Activated T-helper 9 cell treated with anti-CD3 and anti-CD28 coated beads, Interleukin-2, amount 50 U/mL, for 16 hours (primary cell): ENCODE data around the gene ILKAP.

Source experiments
- DNase-seq: peaks from one replicate; pipeline ENCODE4 v3.0.0-alpha.2; 2020; ENCODE audit warnings: low read depth

ILKAP gene

DNA sequence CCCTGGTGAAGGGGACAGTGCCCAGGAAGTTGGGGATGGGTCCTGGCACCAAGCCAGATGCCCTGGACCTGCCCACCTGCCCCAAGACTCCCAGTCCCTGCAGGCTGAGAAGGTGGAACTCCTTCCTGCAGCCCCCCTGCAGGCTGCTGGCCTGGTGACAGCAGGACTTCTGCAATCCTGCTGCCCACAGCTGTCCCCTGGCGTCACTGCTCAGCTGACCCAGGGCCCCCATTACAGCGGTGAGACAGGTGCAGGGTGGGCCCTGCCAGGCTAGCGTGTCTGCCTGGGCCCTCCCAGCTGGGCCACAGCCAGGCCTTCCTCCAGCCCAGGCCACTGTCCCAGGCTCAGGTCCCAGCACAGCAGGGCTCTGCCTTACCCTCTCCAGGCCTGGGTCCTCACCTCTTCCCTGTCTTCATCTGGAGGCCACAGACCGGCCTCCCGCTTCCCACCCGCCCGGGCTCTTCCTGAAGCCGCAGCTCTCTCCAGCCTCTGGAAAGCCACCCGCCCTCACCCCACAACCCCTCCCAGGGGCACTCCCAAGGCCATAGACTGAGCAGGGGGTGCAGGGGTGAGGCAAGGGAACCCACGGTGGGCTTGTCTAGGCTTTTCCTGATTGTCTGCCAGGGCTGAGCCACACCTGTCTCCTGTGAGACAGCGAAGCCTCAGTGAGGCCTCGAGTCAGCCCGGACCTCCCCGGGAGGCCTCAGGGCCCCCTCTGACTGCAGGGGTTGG, 53.5 kb downstream of the ILKAP start:
- no peak for DNase-seq

DNA sequence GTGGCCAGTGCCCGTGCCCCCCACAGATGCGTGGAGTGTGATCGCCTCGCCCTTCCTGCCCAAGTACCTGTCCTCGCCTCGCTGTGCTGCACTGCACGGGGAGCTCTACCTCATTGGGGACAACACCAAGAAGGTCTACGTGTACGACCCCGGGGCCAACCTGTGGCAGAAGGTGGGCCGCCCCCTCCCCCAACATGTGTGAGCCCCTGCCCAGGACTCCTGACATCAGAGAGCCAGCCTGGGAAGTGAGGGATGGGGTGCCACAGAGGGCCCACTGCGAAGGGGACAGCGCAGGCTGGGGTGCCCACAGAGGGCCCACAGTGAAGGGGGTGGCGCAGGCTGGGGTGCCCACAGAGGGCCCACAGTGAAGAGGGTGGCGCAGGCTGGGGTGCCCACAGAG, 54.5 kb downstream of the ILKAP start:
- DNase-seq = no peak

GRCh38 chr2:238146884-238147544, 56.5 kb downstream of the ILKAP start:
- no peak for DNase-seq

GRCh38 chr2:238145851-238146250, 57.6 kb downstream of the ILKAP start:
- DNase-seq = no peak

- no peak for DNase-seq
Observed at GRCh38 chr2:238145046-238145445, 58.4 kb downstream of the ILKAP start.

DNA sequence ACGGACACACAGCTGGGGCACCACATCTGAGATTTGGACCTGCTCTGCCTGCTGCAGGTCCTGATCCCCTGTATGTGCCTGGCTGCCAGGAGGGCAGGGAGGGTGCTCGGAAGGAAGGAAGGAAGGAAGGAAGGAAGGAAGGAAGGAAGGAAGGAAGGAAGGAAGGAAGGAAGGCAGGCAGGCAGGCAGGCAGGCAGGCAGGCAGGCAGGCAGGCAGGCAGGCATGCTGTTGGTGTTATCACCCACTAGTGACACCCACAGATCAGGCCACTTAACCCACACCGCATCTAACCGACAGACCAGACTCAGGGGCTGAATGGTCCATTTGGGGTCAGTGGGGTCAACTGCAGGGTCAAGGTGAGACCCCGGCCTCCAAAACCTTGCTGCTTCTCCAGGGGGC, 59.2 kb downstream of the ILKAP start:
- no peak for DNase-seq

GRCh38 chr2:238143239-238143951, 60.1 kb downstream of the ILKAP start:
- no peak for DNase-seq

- no peak for DNase-seq
Observed at GRCh38 chr2:238142382-238143205, 60.9 kb downstream of the ILKAP start.

DNA sequence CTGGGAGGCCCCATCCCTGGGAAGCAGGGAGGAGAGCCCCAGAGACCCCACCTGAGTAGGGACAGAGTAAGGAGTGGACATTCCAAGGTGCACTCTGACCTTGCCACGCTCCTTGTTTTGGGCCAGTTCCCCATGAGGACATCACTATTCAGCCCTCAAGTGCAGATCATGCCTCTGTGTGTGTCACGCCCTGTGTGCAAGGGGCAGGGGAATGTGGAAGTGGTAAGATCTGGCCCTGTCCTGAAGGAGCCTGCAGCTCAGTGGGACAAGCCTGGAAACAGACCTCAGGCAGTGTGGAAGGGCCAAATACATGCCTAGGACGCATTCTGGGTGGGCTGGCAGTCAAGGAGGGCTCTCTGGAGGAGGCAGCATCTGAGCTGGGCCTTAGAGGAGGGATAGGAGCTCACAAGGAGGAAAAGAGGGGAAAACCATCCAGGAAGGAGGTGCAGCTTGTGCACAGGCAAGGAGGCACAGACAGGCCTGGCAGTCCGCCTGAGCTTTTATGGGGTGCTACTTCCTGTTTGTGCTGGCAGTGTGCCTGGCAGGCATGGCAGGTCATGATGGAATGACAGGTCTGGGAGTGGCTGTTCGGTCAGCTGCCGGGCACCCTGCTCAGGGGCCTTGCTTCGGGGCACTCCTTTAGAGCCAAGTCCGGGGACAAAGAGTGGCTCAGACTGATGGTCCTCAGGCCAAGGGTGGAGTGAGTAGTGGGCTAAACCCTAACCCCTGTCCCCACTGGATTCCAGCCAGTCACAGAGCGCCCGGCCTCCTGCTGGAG, 61.8 kb downstream of the ILKAP start:
- DNase-seq = no peak

- no peak for DNase-seq
Observed at GRCh38 chr2:238140721-238141540, 62.6 kb downstream of the ILKAP start.

- no peak for DNase-seq
Observed at GRCh38 chr2:238140040-238140439, 63.5 kb downstream of the ILKAP start.

GRCh38 chr2:238139196-238140039, 64.1 kb downstream of the ILKAP start:
- DNase-seq = no peak

DNA sequence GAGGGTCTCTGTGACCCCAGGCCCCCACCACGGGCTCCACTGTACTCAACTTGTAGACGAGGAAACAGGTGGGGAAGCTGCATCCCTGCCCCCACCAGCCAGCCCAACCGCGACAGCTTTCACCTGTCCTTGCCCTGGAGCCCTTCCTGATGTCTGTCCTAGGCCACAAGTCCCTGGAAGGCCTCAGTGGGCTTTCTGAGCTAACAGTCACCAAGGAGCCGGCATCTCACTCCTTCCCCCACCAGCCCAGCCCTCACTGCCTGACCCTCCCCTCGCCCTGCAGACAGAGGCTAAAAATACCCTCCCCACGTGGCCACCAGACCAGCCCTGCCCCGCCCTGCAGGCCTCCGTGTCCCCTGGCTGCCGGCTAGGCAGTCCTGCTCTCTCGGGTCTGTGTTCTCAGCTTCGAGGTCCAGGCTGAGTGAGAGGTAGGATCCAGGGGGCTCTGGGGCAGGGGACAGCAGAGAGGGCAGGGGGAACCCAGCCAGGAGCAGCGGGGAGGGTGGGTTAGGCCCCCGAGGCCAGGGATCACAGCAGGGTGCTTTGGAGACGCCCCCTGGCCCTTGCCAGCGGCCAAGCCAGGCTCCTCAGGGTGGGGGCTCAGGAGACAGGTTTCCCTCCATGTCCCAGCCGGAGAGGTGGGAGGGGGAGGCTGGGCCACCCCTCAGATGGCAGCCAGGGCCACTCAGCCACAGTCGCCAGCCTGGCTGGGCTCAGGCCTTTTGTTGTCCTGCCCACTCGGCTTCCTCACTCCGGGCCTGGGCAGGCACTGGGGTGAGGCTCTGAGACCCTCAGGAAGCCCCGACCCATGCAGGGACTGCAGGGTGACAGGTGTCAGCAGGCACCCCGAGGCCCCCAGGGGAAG, 64.9 kb downstream of the ILKAP start, which contains the start of gene KLHL30:
TSS of gene KLHL30 (plus strand) at position 338 of the 865 bp plus-strand sequence. CDS start 2,087 bp downstream, outside the sequence.
- DNase-seq = no peak

- no peak for DNase-seq
Observed at GRCh38 chr2:238137885-238138284, 65.6 kb downstream of the ILKAP start.

GRCh38 chr2:238136820-238137537, 66.5 kb downstream of the ILKAP start:
- no peak for DNase-seq

DNA sequence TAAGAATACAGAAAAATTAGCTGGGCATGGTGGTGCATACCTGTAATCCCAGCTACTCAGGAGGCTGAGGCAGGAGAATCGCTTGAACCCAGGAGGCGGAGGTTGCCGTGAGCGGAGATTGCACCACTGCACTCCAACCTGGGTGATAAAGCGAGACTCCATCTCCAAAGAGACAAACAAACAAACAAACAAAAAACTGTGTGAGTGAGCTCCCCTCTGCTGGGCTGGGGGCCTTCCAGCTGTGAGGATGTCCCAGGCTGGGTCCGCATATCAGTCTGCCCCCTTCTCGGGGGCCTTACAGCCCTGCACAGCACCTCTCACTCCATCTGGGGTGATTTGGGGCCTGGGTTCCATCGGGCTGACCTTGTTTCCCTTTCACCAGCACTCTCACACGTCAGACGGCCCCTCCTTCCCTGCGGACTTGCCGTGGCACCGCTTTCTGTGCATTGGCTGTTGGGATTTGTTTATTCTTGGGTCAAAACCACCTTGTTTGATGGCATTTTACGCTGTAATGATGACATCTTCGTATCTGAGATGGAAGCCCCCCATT, 67.8 kb downstream of the ILKAP start:
- DNase-seq = no peak

DNA sequence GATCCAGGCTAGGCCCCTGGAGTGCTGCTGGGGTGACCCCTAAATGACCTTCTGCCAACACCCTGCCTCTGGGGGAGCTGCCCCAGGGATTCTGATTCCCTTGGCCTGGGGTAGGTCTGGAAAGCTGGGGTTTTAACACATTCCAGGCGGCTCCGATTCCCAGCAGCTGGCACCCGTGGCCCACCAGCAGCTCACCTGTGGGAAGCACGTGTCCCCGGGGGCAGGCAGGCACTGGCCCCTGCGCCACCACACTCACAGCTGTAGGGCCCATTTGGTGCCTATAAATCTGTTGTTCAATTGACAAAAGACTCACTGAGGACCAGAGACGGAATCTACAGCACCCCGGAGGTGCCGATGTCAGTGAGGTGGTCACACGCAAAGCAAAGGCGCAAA, 69.1 kb downstream of the ILKAP start:
- no peak for DNase-seq
